Keratinocyte (primary cell): ENCODE data around the gene CDK8. TPM values are rescaled to one million over a fixed set of nuclear protein-coding genes. Genes with fewer than 3 reads are reported as not detected.

ENCODE experiments used
- DNase-seq: peaks from one replicate; pipeline ENCODE4 v3.0.0-alpha.2; 2011; ENCODE audit warnings: low read depth, missing footprints, low spot score
- FAIRE-seq: peaks from 2 replicates; lab custom pipeline; 2011; peaks lifted over from hg19 to GRCh38; lab: Jason Lieb, UNC
- H2AFZ ChIP-seq: 2 replicates; pipeline ENCODE4 v1.6.0; 2012; ENCODE audit warnings: low read length, control low read depth, inconsistent platforms; ENCODE audit not compliant: control insufficient read depth
- H3K27ac ChIP-seq: 2 replicates; pipeline ENCODE4 v1.5.1; 2011; ENCODE audit warnings: low read length; ENCODE audit not compliant: control insufficient read depth, insufficient read depth
- H3K27me3 ChIP-seq: 3 replicates; pipeline ENCODE4 v1.6.0; 2011; ENCODE audit warnings: low read length; ENCODE audit not compliant: control insufficient read depth, insufficient read depth; ENCODE audit errors: extremely low read depth
- H3K36me3 ChIP-seq, 2 experiments: 2 replicates in 1 of 2; 3 replicates in 1 of 2; pipeline ENCODE4 v1.5.1; 2011; ENCODE audit warnings: low read length in 2 of 2, mild to moderate bottlenecking in 1 of 2; ENCODE audit not compliant: control insufficient read depth in 2 of 2, insufficient read depth in 2 of 2; ENCODE audit errors: extremely low read depth in 1 of 2
- H3K4me1 ChIP-seq: 3 replicates; pipeline ENCODE4 v1.5.1; 2011; ENCODE audit warnings: low read length; ENCODE audit not compliant: control insufficient read depth, insufficient read depth; ENCODE audit errors: extremely low read depth
- H3K4me2 ChIP-seq: 3 replicates; pipeline ENCODE4 v1.6.0; 2011; ENCODE audit warnings: low read depth, low read length; ENCODE audit not compliant: control insufficient read depth, insufficient read depth; ENCODE audit errors: extremely low read depth
- H3K4me3 ChIP-seq, 3 experiments: fragments of 200-600 bp in 1 of 3; sonication (generic) in 1 of 3; 2 replicates in 2 of 3; 3 replicates in 1 of 3; pipeline ENCODE4 v1.5.1; 2011 to 2016; ENCODE audit warnings: low read length in 3 of 3, mild to moderate bottlenecking in 3 of 3, control low read depth in 2 of 3, inconsistent platforms in 1 of 3, low read depth in 1 of 3, mixed read lengths in 1 of 3, mixed run types in 1 of 3, moderate library complexity in 1 of 3; ENCODE audit not compliant: control insufficient read depth in 2 of 3, insufficient read depth in 2 of 3; ENCODE audit errors: extremely low read depth in 1 of 3
- H3K79me2 ChIP-seq: 2 replicates; pipeline ENCODE4 v1.6.0; 2012; ENCODE audit warnings: low read length; ENCODE audit not compliant: control insufficient read depth, insufficient read depth
- H3K9ac ChIP-seq: 3 replicates; pipeline ENCODE4 v1.6.0; 2011; ENCODE audit warnings: low read length; ENCODE audit not compliant: control insufficient read depth, insufficient read depth; ENCODE audit errors: extremely low read depth
- H3K9me1 ChIP-seq: 3 replicates; pipeline ENCODE4 v1.6.0; 2011; ENCODE audit warnings: low read length; ENCODE audit not compliant: control insufficient read depth, insufficient read depth; ENCODE audit errors: extremely low read depth
- H3K9me3 ChIP-seq: 2 replicates; pipeline ENCODE4 v1.5.1; 2012; ENCODE audit warnings: low read depth, low read length; ENCODE audit not compliant: control insufficient read depth
- H4K20me1 ChIP-seq: 3 replicates; pipeline ENCODE4 v1.6.0; 2011; ENCODE audit warnings: low read length; ENCODE audit not compliant: control insufficient read depth, insufficient read depth; ENCODE audit errors: extremely low read depth
- CTCF ChIP-seq, 3 experiments: IDR thresholded peaks in 1 of 3; conservative IDR thresholded peaks in 1 of 3; optimal IDR thresholded peaks in 1 of 3; 2 replicates in 2 of 3; 3 replicates in 1 of 3; pipeline versions ENCODE3 to v1.5.1; 2011; ENCODE audit warnings: low read length in 3 of 3, mild to moderate bottlenecking in 3 of 3, moderate library complexity in 2 of 3, control low read depth in 1 of 3, inconsistent platforms in 1 of 3; ENCODE audit not compliant: insufficient read depth in 2 of 3; ENCODE audit errors: extremely low read depth in 1 of 3
- EZH2 ChIP-seq: IDR thresholded peaks from one replicate; pipeline ENCODE4 v1.6.1; 2012; ENCODE audit warnings: inconsistent platforms, mild to moderate bottlenecking, low read length, moderate library complexity
- dilution Hi-C: fragments of 300-500 bp; cut with MboI; formaldehyde crosslinking; loops from one replicate; pipeline ENCODE4 v1.7.0; 2020; ENCODE audit warnings: low sequenced_read_pairs; ENCODE audit not compliant: extremely low pct_ligation_motif_present
- polyA plus RNA-seq, 5 experiments: library from polyadenylated mRNA; depleted of rRNA in 3 of 5; stranded (reverse) in 3 of 5; stranded (forward) in 1 of 5; unstranded in 1 of 5; fragments of >200 nt; gene quantifications; 1 replicate in 1 of 5; 2 replicates in 3 of 5; 3 replicates in 1 of 5; pipeline versions ENCODE4 v1.2.1 to v1.2.3, GENCODE V29; 2011 to 2012; ENCODE audit warnings: missing spikeins in 2 of 5, low read depth in 1 of 5, low replicate concordance in 1 of 5

Gene CDK8
- polyA plus RNA-seq, 1 donor (not counting 4 experiments of a cell fraction or from before 2014, with no cell fraction given), result 27.5 TPM

- H3K4me2 ChIP-seq, result peak within 1 kb of the TSS; percentile 86
- peak within 1 kb of the TSS; percentile 89 to 97 (median 94) for H3K4me3 ChIP-seq
- no peaks in the 10 kb centered on the region for H3K27me3 ChIP-seq
- DNase-seq (peak; percentile 71), FAIRE-seq (peak; percentile 80)
- H3K9me1 ChIP-seq, result no peaks in the 10 kb centered on the region
- peaks cover 22% of the 10 kb centered on the region for H3K4me1 ChIP-seq
- H3K27ac ChIP-seq, result peak within 1 kb of the TSS; percentile 96
- dilution Hi-C loops, result no loop called here
- H2AFZ ChIP-seq, result peak within 1 kb of the TSS; percentile 99
- peak in 1 of 3 experiments; percentile 7 for TF ChIP-seq CTCF (optimal IDR thresholded peaks at IDR 0.05 in 1 of 3, IDR thresholded peaks at IDR 0.05 in 1 of 3, conservative IDR thresholded peaks at IDR 0.05 in 1 of 3; ENCODE audit: extremely low read depth in 1 of 3, insufficient read depth in 2 of 3, low read length in 3 of 3)
- no peak for TF ChIP-seq EZH2
- peaks cover 7 to 10% of the 10 kb centered on the region in 2 experiments for H3K36me3 ChIP-seq
- H3K9me3 ChIP-seq, result no peaks in the 10 kb centered on the region
- H4K20me1 ChIP-seq, result no peaks in the 10 kb centered on the region
- peak within 1 kb of the TSS; percentile 98 for H3K9ac ChIP-seq
- H3K79me2 ChIP-seq, result peaks cover 9% of the 10 kb centered on the region
These were observed 32.0 kb upstream of the CDK8 start, which contains the start of gene RNF6 for GRCh38 chr13:26221721-26222519. RNF6 (minus strand) TSS chr13:26222314; CDS start chr13:26219649, 2,665 bp downstream.

GRCh38 chr13:26222520-26223046 lies 31.3 kb upstream of the CDK8 start:
- Histone ChIP-seq H2AFZ (peak overlapping the region; percentile 99), H3K9me1 (no peaks in the 10 kb centered on the region), H4K20me1 (no peaks in the 10 kb centered on the region), H3K4me2 (peak overlapping the region; percentile 86), H3K36me3 (peaks cover 4 to 5% of the 10 kb centered on the region in 2 experiments), H3K79me2 (peaks cover 6% of the 10 kb centered on the region), H3K9me3 (no peaks in the 10 kb centered on the region), H3K9ac (peak overlapping the region; percentile 98), H3K4me3 (peak overlapping the region; percentile 89 to 97 (median 94)), H3K27me3 (no peaks in the 10 kb centered on the region), H3K4me1 (peaks cover 22% of the 10 kb centered on the region), H3K27ac (peak overlapping the region; percentile 96)
- dilution Hi-C loops, result no loop called here
- FAIRE-seq (no peak), DNase-seq (no peak)
- no peak for TF ChIP-seq EZH2
- no peak for TF ChIP-seq CTCF (optimal IDR thresholded peaks at IDR 0.05 in 1 of 3, IDR thresholded peaks at IDR 0.05 in 1 of 3, conservative IDR thresholded peaks at IDR 0.05 in 1 of 3; ENCODE audit: extremely low read depth in 1 of 3, insufficient read depth in 2 of 3, low read length in 3 of 3)
